Progenitor cell of endocrine pancreas (in vitro differentiated cells): ENCODE results near the gene IRF4. TPM values are rescaled to one million over a fixed set of nuclear protein-coding genes. Genes with fewer than 3 reads are reported as not detected.

Experiments
- DNase-seq: peaks from one replicate; pipeline ENCODE4 v3.0.0; 2021; ENCODE audit warnings: low spot score; ENCODE audit not compliant: unreplicated experiment
- H3K27ac Mint-ChIP-seq: 2 replicates; pipeline ENCODE4 v1.8.0; 2021; ENCODE audit warnings: mild to moderate bottlenecking, moderate library complexity, mixed read lengths
- H3K27me3 Mint-ChIP-seq: 2 replicates; pipeline ENCODE4 v1.8.0; 2021; ENCODE audit warnings: mixed read lengths
- H3K36me3 Mint-ChIP-seq: 2 replicates; pipeline ENCODE4 v1.8.0; 2022; ENCODE audit warnings: mixed read lengths; ENCODE audit not compliant: insufficient read depth
- H3K4me1 Mint-ChIP-seq: 2 replicates; pipeline ENCODE4 v1.8.0; 2021; ENCODE audit warnings: low read depth, mixed read lengths
- H3K4me3 Mint-ChIP-seq: 2 replicates; pipeline ENCODE4 v1.8.0; 2021; ENCODE audit warnings: low read depth, mild to moderate bottlenecking, moderate library complexity, mixed read lengths
- H3K9me3 Mint-ChIP-seq: 2 replicates; pipeline ENCODE4 v1.8.0; 2021; ENCODE audit warnings: low read depth, mixed read lengths
- total RNA-seq: library from RNA; stranded (reverse); gene quantifications from 2 replicates; pipeline ENCODE4 v1.2.1, GENCODE V29; 2021
- TF ChIP-seq, protein P1 (sequence below): fragments of 200-600 bp; sonication (generic); IDR thresholded peaks from one replicate; pipeline ENCODE4 v1.5.0; 2021; ENCODE audit warnings: antibody characterized with exemption, mild to moderate bottlenecking; ENCODE audit not compliant: unreplicated experiment

IRF4 gene
- total RNA-seq, 1 donor from 2014 or later = not detected

DNA sequence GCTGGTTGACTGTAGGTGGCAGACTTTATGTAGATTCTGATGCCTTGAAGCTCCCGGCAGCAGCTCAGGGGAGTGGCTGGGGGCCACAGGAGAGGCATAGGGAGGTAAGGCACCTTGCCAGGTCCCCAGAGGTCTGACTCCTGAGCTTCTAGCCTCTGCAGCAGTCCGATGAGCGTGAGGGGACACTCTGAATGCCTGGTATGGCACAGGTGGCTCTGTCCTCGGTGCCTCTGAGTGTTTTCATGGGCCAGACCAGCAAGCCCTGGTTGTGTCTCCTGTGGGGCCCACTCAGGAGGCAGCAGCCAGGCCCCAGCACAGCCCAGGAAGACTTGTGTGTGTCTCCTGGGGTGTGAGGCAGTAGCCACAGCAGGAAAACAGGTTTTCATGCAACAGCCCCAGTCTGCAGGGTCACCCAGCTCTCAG is 39.7 kb upstream of the IRF4 start:
- Mint-ChIP-seq H3K36me3 (peaks cover 17% of the 10 kb centered on the region), H3K4me1 (no peaks in the 10 kb centered on the region), H3K27me3 (no peaks in the 10 kb centered on the region), H3K4me3 (no peak overlapping the region), H3K9me3 (peaks cover 35% of the 10 kb centered on the region), H3K27ac (no peak overlapping the region)
- TF ChIP-seq, protein P1, sequence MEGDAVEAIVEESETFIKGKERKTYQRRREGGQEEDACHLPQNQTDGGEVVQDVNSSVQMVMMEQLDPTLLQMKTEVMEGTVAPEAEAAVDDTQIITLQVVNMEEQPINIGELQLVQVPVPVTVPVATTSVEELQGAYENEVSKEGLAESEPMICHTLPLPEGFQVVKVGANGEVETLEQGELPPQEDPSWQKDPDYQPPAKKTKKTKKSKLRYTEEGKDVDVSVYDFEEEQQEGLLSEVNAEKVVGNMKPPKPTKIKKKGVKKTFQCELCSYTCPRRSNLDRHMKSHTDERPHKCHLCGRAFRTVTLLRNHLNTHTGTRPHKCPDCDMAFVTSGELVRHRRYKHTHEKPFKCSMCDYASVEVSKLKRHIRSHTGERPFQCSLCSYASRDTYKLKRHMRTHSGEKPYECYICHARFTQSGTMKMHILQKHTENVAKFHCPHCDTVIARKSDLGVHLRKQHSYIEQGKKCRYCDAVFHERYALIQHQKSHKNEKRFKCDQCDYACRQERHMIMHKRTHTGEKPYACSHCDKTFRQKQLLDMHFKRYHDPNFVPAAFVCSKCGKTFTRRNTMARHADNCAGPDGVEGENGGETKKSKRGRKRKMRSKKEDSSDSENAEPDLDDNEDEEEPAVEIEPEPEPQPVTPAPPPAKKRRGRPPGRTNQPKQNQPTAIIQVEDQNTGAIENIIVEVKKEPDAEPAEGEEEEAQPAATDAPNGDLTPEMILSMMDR = no peak
- no peak for DNase-seq

DNA sequence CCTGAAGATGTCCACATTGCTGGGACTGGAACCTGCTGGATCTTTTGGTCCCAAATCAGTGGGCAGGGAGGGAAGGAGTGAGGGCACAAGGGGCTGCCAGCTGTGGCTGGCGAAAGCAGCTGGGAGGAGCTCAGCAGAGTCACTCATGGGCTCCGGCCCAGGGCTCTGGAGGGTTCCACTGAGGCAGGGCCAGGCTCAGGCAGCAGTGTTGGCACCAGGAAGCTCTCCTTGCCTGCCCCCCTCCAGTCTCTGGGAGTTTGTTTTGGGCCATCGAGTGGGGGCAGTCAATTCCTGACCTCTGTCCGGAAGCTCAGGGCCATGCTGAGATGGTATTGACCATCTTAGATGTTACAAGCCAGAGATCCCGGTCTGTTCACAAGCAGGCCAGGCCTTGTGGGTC is 39.1 kb upstream of the IRF4 start:
- Mint-ChIP-seq H3K27me3 (no peaks in the 10 kb centered on the region), H3K36me3 (peaks cover 17% of the 10 kb centered on the region), H3K9me3 (peaks cover 35% of the 10 kb centered on the region), H3K4me1 (no peaks in the 10 kb centered on the region), H3K27ac (no peak overlapping the region), H3K4me3 (no peak overlapping the region)
- TF ChIP-seq, protein P1 = no peak
- DNase-seq = no peak

DNA sequence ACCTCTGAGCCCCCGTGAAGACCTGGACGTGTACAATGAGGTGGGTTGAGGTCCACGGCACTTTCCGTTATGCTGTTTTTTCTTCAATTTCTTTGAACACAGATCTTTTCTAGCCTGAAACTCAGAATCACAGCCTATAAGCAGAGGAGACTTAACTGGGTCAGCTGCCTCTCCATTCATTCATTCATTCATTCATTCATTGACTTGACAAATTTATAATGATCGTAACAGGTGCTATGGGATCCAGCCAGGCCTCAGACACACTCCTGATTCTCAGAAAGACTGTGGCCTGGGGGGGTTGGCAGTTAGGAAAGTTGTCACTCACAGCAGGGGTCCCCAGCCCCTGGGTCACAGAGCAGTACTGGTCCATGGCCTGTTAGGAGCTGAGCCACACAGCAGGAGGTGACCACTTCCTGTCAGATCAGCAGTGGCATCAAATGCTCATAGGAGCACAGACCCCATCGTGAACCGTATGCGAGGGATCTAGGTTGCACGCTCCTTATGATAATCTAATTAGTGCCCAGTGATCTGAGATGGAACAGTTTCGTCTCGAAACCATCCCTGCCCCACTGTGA is 38.6 kb upstream of the IRF4 start:
- Mint-ChIP-seq H3K4me3 (no peak overlapping the region), H3K27ac (no peak overlapping the region), H3K27me3 (no peaks in the 10 kb centered on the region), H3K36me3 (peaks cover 17% of the 10 kb centered on the region), H3K9me3 (peaks cover 35% of the 10 kb centered on the region), H3K4me1 (no peaks in the 10 kb centered on the region)
- no peak for DNase-seq
- TF ChIP-seq, protein P1 = no peak

DNA sequence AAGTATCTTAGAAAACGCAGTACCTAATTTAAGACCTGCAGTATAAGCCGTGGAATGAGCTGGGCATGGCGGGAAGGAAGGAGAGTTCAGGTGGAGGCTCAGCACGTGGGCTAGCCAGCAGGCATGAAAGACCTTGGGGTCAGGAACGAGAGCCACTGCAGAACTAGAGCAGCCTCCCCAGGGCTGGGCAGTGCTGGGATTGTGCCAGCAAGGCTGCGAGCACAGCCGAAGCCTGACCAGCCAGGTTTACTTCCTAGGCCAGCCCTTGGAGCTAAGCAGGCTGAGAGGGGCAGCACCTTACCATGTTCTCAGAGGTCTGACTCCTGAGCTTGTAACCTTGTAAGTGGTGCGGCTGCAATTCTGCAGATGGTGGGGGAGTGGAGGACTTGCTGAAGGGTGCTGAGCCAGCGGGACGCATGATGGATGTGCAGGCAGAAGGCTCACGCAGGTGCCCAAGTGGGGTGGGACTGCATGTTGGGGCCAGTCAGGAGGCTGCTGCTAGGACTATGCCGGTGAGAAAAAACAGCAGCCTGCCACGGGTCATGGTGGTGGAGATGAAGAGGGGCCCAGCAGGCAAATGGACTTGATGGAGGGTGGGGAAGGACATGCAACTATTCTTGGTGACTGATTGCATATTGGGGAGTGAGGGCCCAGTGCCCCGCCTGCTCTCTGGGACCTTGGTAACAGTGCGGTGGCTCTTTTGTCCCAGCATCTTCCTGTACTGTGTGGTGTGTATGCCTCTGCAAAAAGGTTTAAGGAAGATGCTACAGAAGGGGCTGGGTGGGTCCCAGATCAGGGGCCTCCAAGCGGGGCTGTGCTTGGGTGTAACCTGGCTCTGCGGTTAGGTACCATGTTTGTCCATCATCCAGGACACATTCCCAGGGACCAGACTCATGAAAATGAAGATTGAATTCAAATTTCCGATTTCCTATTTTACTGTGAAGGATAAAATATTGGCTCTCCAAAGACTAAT is 37.6 kb upstream of the IRF4 start:
- Mint-ChIP-seq H3K36me3 (peaks cover 16% of the 10 kb centered on the region), H3K27ac (no peak overlapping the region)

More for the DNA sequence above, 37.6 kb upstream of the IRF4 start:
- Mint-ChIP-seq H3K4me1 (no peaks in the 10 kb centered on the region), H3K9me3 (peaks cover 38% of the 10 kb centered on the region), H3K4me3 (no peak overlapping the region), H3K27me3 (no peaks in the 10 kb centered on the region)
- TF ChIP-seq, protein P1 = no peak
- no peak for DNase-seq
